ENCODE results near the gene GALM. TPM values are rescaled to one million over a fixed set of nuclear protein-coding genes. Genes with fewer than 3 reads are reported as not detected.

GALM gene
- total and polyA plus RNA-seq, 4 donors, result 20.5 to 32.8 (median 26.1) TPM

DNA sequence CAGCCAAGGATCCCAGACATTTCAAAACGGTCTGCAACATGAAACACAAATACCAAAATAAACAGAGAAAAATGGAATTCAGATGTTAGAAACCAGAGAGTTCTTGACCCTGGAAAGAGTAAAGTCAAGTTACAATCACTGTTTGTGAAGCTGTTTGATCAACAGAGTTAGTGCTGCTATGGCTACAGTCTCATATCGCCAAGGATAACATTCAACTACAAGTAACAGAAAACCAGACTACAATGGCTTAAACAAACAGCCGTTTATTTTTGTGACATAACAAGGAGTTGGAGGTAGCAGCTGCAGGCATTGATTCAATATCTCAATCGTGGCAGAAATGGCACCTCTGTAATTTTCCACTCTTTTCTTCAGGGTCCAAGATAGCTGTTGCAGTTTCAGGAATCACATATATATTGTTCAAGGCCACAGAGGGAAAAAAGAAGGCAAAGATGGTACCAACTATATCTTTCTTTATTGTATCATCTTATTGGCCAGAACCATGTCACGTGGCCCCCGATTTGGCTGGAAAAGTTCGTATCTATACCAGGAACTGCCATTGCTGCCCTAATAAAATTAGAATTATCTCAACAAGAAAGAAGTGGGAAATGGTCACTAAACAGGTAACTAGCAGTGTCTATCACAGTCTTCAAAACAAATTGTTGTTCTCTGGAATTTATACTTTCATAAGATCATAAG lies 45.5 kb upstream of the GALM start:
- H3K27ac ChIP-seq (ENCODE audit: low read depth in 1 of 2, low read length in 2 of 2), result no peak overlapping the region
- DNase-seq (ENCODE audit: low spot score), result no peak
- H3K9me3 ChIP-seq (ENCODE audit: control insufficient read depth in 4 of 4, low read length in 3 of 4), result no peaks in the 10 kb centered on the region
- WGBS, result 63% methylated on average over 7 of the region's 7 CpGs
- TF ChIP-seq TAF1 (conservative IDR thresholded peaks at IDR 0.05) (no peak), NR2F2 (IDR thresholded peaks at IDR 0.05) (no peak)
- TF ChIP-seq, protein P1, sequence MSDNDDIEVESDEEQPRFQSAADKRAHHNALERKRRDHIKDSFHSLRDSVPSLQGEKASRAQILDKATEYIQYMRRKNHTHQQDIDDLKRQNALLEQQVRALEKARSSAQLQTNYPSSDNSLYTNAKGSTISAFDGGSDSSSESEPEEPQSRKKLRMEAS (IDR thresholded peaks at IDR 0.05), result no peak
- TF ChIP-seq, protein P2, sequence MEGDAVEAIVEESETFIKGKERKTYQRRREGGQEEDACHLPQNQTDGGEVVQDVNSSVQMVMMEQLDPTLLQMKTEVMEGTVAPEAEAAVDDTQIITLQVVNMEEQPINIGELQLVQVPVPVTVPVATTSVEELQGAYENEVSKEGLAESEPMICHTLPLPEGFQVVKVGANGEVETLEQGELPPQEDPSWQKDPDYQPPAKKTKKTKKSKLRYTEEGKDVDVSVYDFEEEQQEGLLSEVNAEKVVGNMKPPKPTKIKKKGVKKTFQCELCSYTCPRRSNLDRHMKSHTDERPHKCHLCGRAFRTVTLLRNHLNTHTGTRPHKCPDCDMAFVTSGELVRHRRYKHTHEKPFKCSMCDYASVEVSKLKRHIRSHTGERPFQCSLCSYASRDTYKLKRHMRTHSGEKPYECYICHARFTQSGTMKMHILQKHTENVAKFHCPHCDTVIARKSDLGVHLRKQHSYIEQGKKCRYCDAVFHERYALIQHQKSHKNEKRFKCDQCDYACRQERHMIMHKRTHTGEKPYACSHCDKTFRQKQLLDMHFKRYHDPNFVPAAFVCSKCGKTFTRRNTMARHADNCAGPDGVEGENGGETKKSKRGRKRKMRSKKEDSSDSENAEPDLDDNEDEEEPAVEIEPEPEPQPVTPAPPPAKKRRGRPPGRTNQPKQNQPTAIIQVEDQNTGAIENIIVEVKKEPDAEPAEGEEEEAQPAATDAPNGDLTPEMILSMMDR (IDR thresholded peaks at IDR 0.05; ENCODE audit: low read depth, low read length, missing input control), result no peak
- TF ChIP-seq, protein P3, sequence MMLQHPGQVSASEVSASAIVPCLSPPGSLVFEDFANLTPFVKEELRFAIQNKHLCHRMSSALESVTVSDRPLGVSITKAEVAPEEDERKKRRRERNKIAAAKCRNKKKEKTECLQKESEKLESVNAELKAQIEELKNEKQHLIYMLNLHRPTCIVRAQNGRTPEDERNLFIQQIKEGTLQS (IDR thresholded peaks at IDR 0.05), result no peak
- no peak overlapping the region for H3K4me3 ChIP-seq (ENCODE audit: low read depth in 1 of 3, low read length in 3 of 3)
- H3K9ac ChIP-seq (ENCODE audit: low read depth in 1 of 2, low read length in 2 of 2), result no peak overlapping the region
- no peaks in the 10 kb centered on the region for H3K27me3 ChIP-seq (ENCODE audit: control insufficient read depth in 4 of 4, insufficient read depth in 4 of 4, low read length in 3 of 4)
- no peaks in the 10 kb centered on the region for H3K36me3 ChIP-seq (ENCODE audit: control insufficient read depth in 4 of 4, insufficient read depth in 3 of 4, low read depth in 1 of 4, low read length in 3 of 4)
- no peaks in the 10 kb centered on the region for H3K4me1 ChIP-seq (ENCODE audit: control insufficient read depth in 4 of 4, insufficient read depth in 4 of 4, low read length in 3 of 4)

DNA sequence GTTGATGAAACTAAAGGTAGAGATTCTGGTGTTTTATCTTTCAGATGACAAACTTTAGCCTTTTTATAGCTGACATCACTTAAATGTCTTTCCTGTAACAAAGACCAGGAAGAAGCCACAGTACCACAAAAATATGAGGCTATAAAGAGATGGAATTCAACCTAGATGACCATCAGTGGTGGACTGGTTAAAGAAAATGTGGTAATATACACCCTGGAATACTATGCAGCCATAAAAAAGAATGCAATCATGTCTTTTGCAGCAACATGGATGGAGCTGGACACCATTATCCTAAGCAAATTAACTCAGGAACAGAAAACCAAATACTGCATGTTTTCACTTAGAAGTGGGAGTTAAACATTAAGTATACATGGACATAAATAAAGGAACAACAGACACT lies 44.9 kb upstream of the GALM start:
- H3K27ac ChIP-seq (ENCODE audit: low read depth in 1 of 2, low read length in 2 of 2), result no peak overlapping the region
- H3K27me3 ChIP-seq (ENCODE audit: control insufficient read depth in 4 of 4, insufficient read depth in 4 of 4, low read length in 3 of 4), result no peaks in the 10 kb centered on the region
- TF ChIP-seq YY1 (IDR thresholded peaks at IDR 0.05) (no peak), JUND (IDR thresholded peaks at IDR 0.05) (no peak), TAF1 (conservative IDR thresholded peaks at IDR 0.05) (no peak), RAD21 (IDR thresholded peaks at IDR 0.05) (no peak)
- TF ChIP-seq, protein P1 (IDR thresholded peaks at IDR 0.05), result no peak
- DNase-seq (ENCODE audit: low spot score), result no peak
- H3K4me1 ChIP-seq (ENCODE audit: control insufficient read depth in 4 of 4, insufficient read depth in 4 of 4, low read length in 3 of 4), result no peaks in the 10 kb centered on the region
- no peaks in the 10 kb centered on the region for H3K9me3 ChIP-seq (ENCODE audit: control insufficient read depth in 4 of 4, low read length in 3 of 4)
- H3K4me3 ChIP-seq (ENCODE audit: low read depth in 1 of 3, low read length in 3 of 3), result no peak overlapping the region
- no peaks in the 10 kb centered on the region for H3K36me3 ChIP-seq (ENCODE audit: control insufficient read depth in 4 of 4, insufficient read depth in 3 of 4, low read depth in 1 of 4, low read length in 3 of 4)
- no peak overlapping the region for H3K9ac ChIP-seq (ENCODE audit: low read depth in 1 of 2, low read length in 2 of 2)

DNA sequence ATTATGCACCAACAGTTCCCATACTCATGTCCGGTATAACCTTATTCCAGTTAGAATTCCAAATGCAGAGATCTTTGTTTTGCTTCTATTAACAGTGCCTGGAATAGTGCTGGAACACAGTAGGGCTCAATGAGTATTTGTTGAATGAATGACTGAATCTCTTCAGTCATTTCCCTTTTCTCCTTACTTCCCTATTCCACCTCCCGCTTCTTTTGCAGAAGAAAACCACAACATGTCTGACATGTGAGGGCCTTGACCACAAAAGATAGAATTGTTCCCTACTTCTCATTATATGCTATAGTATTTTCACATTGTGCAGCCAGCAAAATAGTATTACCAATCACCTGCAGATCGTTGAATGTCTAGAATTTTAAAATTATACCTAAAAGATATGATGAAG lies 43.7 kb upstream of the GALM start:
- Histone ChIP-seq H3K9me3 (ENCODE audit: control insufficient read depth in 4 of 4, low read length in 3 of 4) (no peaks in the 10 kb centered on the region), H3K4me1 (ENCODE audit: control insufficient read depth in 4 of 4, insufficient read depth in 4 of 4, low read length in 3 of 4) (no peaks in the 10 kb centered on the region), H3K9ac (ENCODE audit: low read depth in 1 of 2, low read length in 2 of 2) (no peak overlapping the region), H3K27me3 (ENCODE audit: control insufficient read depth in 4 of 4, insufficient read depth in 4 of 4, low read length in 3 of 4) (no peaks in the 10 kb centered on the region), H3K27ac (ENCODE audit: low read depth in 1 of 2, low read length in 2 of 2) (no peak overlapping the region), H3K36me3 (ENCODE audit: control insufficient read depth in 4 of 4, insufficient read depth in 3 of 4, low read depth in 1 of 4, low read length in 3 of 4) (no peaks in the 10 kb centered on the region), H3K4me3 (ENCODE audit: low read depth in 1 of 3, low read length in 3 of 3) (no peak overlapping the region)
- WGBS, result 86% methylated on average over 3 of the region's 3 CpGs
- DNase-seq (ENCODE audit: low spot score), result no peak
- TF ChIP-seq HNF4G (IDR thresholded peaks at IDR 0.05) (no peak), TAF1 (conservative IDR thresholded peaks at IDR 0.05) (no peak), NR2F2 (IDR thresholded peaks at IDR 0.05) (no peak), EGR1 (IDR thresholded peaks at IDR 0.05; ENCODE audit: low read depth in 2 of 2) (no peak), HNF4A (conservative IDR thresholded peaks at IDR 0.05) (no peak), YY1 (IDR thresholded peaks at IDR 0.05) (no peak), JUND (IDR thresholded peaks at IDR 0.05) (no peak), FOXA2 (IDR thresholded peaks at IDR 0.05) (no peak), SP1 (IDR thresholded peaks at IDR 0.05) (no peak), FOXA1 (IDR thresholded peaks at IDR 0.05) (no peak)
- TF ChIP-seq, protein P4, sequence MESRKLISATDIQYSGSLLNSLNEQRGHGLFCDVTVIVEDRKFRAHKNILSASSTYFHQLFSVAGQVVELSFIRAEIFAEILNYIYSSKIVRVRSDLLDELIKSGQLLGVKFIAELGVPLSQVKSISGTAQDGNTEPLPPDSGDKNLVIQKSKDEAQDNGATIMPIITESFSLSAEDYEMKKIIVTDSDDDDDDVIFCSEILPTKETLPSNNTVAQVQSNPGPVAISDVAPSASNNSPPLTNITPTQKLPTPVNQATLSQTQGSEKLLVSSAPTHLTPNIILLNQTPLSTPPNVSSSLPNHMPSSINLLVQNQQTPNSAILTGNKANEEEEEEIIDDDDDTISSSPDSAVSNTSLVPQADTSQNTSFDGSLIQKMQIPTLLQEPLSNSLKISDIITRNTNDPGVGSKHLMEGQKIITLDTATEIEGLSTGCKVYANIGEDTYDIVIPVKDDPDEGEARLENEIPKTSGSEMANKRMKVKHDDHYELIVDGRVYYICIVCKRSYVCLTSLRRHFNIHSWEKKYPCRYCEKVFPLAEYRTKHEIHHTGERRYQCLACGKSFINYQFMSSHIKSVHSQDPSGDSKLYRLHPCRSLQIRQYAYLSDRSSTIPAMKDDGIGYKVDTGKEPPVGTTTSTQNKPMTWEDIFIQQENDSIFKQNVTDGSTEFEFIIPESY (IDR thresholded peaks at IDR 0.05), result no peak
- TF ChIP-seq, protein P1 (IDR thresholded peaks at IDR 0.05), result no peak
- TF ChIP-seq, protein P3 (IDR thresholded peaks at IDR 0.05), result no peak
- TF ChIP-seq, protein P5, sequence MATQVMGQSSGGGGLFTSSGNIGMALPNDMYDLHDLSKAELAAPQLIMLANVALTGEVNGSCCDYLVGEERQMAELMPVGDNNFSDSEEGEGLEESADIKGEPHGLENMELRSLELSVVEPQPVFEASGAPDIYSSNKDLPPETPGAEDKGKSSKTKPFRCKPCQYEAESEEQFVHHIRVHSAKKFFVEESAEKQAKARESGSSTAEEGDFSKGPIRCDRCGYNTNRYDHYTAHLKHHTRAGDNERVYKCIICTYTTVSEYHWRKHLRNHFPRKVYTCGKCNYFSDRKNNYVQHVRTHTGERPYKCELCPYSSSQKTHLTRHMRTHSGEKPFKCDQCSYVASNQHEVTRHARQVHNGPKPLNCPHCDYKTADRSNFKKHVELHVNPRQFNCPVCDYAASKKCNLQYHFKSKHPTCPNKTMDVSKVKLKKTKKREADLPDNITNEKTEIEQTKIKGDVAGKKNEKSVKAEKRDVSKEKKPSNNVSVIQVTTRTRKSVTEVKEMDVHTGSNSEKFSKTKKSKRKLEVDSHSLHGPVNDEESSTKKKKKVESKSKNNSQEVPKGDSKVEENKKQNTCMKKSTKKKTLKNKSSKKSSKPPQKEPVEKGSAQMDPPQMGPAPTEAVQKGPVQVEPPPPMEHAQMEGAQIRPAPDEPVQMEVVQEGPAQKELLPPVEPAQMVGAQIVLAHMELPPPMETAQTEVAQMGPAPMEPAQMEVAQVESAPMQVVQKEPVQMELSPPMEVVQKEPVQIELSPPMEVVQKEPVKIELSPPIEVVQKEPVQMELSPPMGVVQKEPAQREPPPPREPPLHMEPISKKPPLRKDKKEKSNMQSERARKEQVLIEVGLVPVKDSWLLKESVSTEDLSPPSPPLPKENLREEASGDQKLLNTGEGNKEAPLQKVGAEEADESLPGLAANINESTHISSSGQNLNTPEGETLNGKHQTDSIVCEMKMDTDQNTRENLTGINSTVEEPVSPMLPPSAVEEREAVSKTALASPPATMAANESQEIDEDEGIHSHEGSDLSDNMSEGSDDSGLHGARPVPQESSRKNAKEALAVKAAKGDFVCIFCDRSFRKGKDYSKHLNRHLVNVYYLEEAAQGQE (IDR thresholded peaks at IDR 0.05), result no peak

Measured in liver (tissue), 9 donors.